ENCODE results near the gene B3GALT5. TPM values are rescaled to one million over a fixed set of nuclear protein-coding genes. Genes with fewer than 3 reads are reported as not detected.

Gene B3GALT5
- polyA plus RNA-seq, 2 of the 4 experiments (the other 2 are of a cell fraction), result 0.39 to 0.52 TPM

DNA sequence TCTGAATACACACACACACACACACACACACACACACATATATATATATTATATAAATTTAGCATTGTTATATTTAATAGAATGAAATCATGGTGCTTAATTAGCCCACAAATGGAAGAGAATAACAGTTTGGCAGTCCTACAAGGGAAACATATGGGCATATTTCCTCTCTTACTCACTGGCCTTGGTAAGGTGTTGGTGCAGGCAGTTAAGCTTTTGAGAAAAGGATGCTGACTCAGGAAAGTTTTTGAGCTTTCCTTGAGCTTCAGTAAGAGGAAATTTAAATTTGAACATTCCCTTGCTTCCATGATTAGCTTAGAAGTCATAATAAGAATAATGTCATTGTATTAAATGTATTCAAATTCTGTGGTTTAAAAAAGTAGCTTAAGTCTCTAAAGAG lies 37.0 kb upstream of the B3GALT5 start:
- Histone ChIP-seq H3K4me3 (no peak overlapping the region), H3K27ac (no peak overlapping the region), H3K9me3 (no peaks in the 10 kb centered on the region), H3K4me1 (no peaks in the 10 kb centered on the region), H3K4me2 (no peak overlapping the region)
- ATAC-seq (no peak), FAIRE-seq (no peak), DNase-seq (ENCODE audit: low read depth in 1 of 2, low spot score in 1 of 2) (no peak)
- TF ChIP-seq, protein P1, sequence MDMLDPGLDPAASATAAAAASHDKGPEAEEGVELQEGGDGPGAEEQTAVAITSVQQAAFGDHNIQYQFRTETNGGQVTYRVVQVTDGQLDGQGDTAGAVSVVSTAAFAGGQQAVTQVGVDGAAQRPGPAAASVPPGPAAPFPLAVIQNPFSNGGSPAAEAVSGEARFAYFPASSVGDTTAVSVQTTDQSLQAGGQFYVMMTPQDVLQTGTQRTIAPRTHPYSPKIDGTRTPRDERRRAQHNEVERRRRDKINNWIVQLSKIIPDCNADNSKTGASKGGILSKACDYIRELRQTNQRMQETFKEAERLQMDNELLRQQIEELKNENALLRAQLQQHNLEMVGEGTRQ (IDR thresholded peaks at IDR 0.05), result no peak
- TF ChIP-seq HOXB5 (CRISPR knock-in tag; IDR thresholded peaks at IDR 0.05), result no peak
- TF ChIP-seq, protein P2, sequence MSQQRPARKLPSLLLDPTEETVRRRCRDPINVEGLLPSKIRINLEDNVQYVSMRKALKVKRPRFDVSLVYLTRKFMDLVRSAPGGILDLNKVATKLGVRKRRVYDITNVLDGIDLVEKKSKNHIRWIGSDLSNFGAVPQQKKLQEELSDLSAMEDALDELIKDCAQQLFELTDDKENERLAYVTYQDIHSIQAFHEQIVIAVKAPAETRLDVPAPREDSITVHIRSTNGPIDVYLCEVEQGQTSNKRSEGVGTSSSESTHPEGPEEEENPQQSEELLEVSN (IDR thresholded peaks at IDR 0.05; ENCODE audit: borderline replicate concordance, low read depth), result no peak
- TF ChIP-seq ZC3H11A (IDR thresholded peaks at IDR 0.05), result no peak
- no peak for TF ChIP-seq CBX8 (IDR thresholded peaks at IDR 0.05)
- no peak for TF ChIP-seq KDM1A (IDR thresholded peaks at IDR 0.05; ENCODE audit: low read depth)
- no peak for TF ChIP-seq HEYL (CRISPR knock-in tag; IDR thresholded peaks at IDR 0.05)
- TF ChIP-seq ESRRA (IDR thresholded peaks at IDR 0.05; ENCODE audit: borderline replicate concordance, low read length), result no peak
- no peak for TF ChIP-seq RARB (CRISPR knock-in tag; IDR thresholded peaks at IDR 0.05)
- TF ChIP-seq, protein P3, sequence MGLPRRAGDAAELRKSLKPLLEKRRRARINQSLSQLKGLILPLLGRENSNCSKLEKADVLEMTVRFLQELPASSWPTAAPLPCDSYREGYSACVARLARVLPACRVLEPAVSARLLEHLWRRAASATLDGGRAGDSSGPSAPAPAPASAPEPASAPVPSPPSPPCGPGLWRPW (IDR thresholded peaks at IDR 0.05), result no peak
- no peak for TF ChIP-seq NFE2L2 (conservative IDR thresholded peaks at IDR 0.05; ENCODE audit: low read length)
- no peak for TF ChIP-seq FOXS1 (CRISPR knock-in tag; IDR thresholded peaks at IDR 0.05)
- CTCF ChIA-PET, result no interaction called here
- POLR2A ChIA-PET, result no interaction called here

DNA sequence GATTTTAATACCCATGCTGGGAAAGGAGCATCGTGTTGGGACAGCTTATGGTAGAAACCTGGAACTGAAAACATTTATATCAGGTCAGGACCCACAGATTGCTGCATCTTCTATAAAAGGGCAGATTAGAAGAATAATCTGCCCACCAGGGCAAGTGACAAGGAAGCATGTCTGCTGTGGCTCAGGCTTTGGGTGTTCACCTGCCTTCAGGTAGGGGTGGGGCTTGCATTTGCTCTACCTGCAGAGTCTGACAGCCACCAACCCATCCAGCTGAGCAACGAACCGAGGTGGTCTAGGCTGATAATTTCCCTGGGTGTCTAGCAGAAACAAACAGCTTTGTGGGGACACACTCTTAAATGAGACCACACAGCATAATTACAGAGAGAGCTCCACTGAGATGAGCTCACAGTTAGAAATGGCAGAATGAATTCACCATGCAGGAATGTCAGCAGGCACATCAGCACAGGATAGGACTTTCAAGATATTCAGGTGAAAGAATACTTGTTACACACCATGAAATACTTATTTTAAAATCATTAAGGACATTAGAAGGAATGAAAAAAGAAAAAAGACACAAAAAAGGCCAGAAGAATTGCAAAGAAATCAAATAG lies 36.1 kb upstream of the B3GALT5 start:
- Histone ChIP-seq H3K4me1 (no peaks in the 10 kb centered on the region), H3K27ac (no peak overlapping the region), H3K9me3 (no peaks in the 10 kb centered on the region), H3K4me2 (no peak overlapping the region), H3K4me3 (no peak overlapping the region)
- POLR2A ChIA-PET, result no interaction called here
- FAIRE-seq (no peak), DNase-seq (ENCODE audit: low read depth in 1 of 2, low spot score in 1 of 2) (no peak), ATAC-seq (no peak)
- TF ChIP-seq, protein P1 (IDR thresholded peaks at IDR 0.05), result no peak
- TF ChIP-seq EP300 (IDR thresholded peaks at IDR 0.05) (no peak), HOXA7 (CRISPR knock-in tag; IDR thresholded peaks at IDR 0.05) (no peak), RFX5 (IDR thresholded peaks at IDR 0.05) (no peak), EHF (CRISPR knock-in tag; IDR thresholded peaks at IDR 0.05) (no peak), SREBF2 (IDR thresholded peaks at IDR 0.05) (no peak), JUNB (IDR thresholded peaks at IDR 0.05) (no peak), FOSL2 (IDR thresholded peaks at IDR 0.05) (no peak), FOSL2 (CRISPR knock-in tag; IDR thresholded peaks at IDR 0.05) (no peak)
- TF ChIP-seq, protein P4, sequence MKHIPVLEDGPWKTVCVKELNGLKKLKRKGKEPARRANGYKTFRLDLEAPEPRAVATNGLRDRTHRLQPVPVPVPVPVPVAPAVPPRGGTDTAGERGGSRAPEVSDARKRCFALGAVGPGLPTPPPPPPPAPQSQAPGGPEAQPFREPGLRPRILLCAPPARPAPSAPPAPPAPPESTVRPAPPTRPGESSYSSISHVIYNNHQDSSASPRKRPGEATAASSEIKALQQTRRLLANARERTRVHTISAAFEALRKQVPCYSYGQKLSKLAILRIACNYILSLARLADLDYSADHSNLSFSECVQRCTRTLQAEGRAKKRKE (CRISPR knock-in tag; IDR thresholded peaks at IDR 0.05; ENCODE audit: low read depth), result no peak
- TF ChIP-seq, protein P2 (IDR thresholded peaks at IDR 0.05; ENCODE audit: borderline replicate concordance, low read depth), result no peak
- TF ChIP-seq, protein P5, sequence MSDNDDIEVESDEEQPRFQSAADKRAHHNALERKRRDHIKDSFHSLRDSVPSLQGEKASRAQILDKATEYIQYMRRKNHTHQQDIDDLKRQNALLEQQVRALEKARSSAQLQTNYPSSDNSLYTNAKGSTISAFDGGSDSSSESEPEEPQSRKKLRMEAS (IDR thresholded peaks at IDR 0.05), result no peak
- 33% methylated on average over 1 of the region's 3 CpGs for WGBS (ENCODE audit: missing lambda C conversion rate)
- CTCF ChIA-PET, result interaction anchor here (1.0 to 1.2 kb wide), 2 partner anchors 9 to 140 kb away, joined by 3 read pairs; no protein-coding TSS in a partner anchor
